ENCODE measurements around the gene DNASE1L2.

DNASE1L2 gene

GRCh38 chr16:2204416-2205103 is 31.7 kb upstream of the DNASE1L2 start:
- ATAC-seq, result no peak

DNA sequence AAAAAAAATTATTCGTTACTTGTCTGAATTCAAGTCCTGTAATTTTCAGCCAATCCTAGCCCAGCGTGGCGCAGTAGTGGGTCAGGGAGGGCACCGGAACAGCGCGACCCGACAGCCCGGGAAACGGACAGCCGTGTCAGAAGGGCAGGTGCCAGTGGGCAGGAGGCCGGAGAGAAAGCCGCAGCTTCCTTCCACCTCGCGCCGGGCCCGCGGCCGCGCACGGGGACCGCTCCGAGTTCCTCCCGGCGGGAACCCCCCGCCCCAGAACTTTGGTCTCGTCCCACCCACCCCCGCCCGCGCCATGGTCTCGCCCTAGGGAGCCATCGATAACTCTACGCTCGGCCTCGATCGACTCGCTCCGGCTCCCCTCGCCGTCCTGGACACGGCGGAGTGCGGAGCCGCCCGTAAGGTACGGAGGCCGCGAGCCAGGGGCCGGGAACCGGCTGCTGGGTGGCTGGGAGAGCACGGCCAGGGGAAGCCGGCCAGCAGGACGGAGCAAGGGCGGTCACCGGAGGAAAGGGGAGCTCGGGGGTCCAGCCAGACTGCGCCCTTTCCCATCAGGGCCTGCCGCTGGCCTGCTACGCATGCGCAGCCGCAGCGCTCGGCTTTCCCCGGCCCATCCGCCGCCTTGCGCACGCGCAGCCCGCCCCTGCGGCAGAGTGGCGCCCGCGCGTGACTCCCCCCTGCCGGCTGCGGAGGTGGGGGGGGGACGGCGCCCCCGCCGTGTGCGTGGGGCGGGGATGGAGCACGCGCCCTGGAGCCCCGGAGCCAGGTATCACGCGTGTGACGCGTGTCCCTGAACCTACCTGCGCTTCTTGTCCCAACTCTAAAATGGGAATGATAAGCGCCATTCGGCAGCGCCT is 30.9 kb upstream of the DNASE1L2 start, which contains the start of gene MLST8:
MLST8 (plus strand) TSS at position 351 of the 863 bp plus-strand sequence. CDS start 632 bp downstream, outside the sequence.
- ATAC-seq, result peak; percentile 74 to 77

DNA sequence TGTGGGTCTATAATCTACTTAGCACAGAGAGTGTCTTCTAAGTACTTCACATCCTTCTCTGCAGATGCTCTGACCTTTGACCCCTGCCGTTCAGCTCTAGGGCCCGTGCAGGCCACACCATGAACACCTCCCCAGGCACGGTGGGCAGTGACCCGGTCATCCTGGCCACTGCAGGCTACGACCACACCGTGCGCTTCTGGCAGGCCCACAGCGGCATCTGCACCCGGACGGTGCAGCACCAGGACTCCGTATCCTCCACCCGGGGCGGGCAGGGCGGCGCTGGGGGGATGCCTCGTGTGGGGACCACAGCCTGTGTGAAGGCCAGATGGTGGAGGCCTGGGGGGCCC is 30.3 kb upstream of the DNASE1L2 start:
- ATAC-seq, result no peak

GRCh38 chr16:2206420-2206779 is 29.8 kb upstream of the DNASE1L2 start:
- ATAC-seq, result no peak

GRCh38 chr16:2206780-2207433 is 29.3 kb upstream of the DNASE1L2 start:
- no peak for ATAC-seq

GRCh38 chr16:2207872-2208271 is 28.4 kb upstream of the DNASE1L2 start:
- ATAC-seq, result no peak

DNA sequence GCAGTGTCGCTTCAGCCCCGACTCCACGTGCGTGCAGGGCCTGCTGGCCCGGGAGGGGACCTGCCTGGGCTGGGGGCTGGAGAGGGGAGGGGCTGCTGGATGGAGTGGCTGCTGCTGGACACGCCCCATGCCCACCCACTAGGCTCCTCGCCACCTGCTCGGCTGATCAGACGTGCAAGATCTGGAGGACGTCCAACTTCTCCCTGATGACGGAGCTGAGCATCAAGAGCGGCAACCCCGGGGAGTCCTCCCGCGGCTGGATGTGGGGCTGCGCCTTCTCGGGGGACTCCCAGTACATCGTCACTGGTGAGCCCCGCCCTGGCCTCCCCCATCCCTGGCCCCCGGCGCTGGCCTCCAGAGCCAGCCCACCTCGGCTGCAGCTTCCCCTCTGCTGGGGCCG is 27.9 kb upstream of the DNASE1L2 start:
- no peak for ATAC-seq

GRCh38 chr16:2208772-2209171 is 27.5 kb upstream of the DNASE1L2 start:
- ATAC-seq, result no peak

GRCh38 chr16:2209258-2210008 is 26.8 kb upstream of the DNASE1L2 start:
- ATAC-seq, result no peak

- no peak for ATAC-seq
Observed at GRCh38 chr16:2210009-2210332, 26.3 kb upstream of the DNASE1L2 start.

DNA sequence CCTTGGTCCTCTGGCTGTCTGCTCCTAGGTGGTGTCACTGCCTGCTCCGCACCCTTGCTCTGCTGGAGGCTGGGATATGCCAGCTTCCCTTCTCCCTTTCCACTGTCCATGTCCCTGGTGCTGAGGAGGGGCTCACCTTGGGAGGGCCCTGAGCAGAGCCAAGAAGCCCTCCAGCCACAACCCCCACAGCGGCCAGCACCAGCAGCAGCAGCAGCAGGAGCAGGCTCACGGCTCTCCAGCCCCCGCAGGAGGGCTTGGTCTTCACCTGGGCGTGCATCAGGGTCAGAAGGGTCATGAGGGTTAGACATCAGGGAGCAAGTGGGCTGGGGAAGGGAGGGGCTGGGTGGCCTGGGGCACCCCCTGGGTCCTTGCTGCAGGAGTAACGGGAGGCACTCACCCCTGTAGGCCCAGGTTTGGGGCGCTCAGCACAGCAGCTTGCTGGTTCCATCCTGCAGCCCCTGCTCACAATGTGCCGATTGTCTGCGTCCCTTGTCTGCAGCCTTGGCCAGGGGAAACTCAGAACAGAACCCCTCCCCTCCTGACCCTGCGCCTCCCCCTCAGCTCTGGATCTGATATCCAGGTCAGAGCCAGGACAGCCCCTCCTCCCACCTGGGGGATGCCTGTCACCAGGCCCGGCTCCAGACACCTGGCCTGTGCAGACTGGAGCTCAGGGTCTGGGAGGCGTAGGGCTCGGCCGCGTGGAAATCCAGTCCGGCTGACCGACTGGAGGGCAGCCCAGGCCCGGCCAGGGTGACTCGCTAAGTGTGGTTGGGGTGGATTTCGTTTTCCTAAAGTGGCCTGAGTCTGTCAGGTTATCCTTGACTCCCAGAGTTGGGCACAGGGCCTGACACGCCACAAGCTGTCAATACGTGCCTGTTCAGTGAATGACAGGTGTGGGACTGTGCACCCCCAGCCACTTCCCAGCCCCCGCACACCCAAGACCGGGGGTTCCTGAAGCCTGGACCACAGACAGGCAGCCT is 25.6 kb upstream of the DNASE1L2 start, which contains the start of gene BRICD5:
BRICD5 (minus strand) TSS at position 478 of the 980 bp plus-strand sequence; CDS start at position 448, 30 bp downstream.
- ATAC-seq, result no peak

DNA sequence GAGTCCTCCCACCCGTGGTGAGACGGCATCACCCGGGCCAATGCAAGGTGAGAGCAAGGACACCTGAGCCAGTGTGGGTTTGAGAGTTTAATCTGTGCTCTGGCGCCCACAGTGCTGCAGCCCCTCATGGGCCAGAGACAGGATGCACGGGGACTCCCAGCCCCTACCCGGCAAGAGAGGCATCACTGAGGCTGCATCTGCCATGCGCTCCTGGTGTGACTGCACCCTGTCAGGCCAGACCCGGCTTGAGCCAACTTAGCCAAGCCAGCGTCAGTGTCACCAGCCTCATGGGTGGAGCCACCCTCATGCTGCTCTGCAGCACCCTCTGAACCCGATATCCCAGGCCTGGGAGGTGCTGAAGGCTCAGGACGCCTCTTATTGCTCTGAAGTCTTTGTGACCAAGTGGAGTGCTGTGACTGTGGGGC is 24.3 kb upstream of the DNASE1L2 start:
- ATAC-seq, result no peak

DNA sequence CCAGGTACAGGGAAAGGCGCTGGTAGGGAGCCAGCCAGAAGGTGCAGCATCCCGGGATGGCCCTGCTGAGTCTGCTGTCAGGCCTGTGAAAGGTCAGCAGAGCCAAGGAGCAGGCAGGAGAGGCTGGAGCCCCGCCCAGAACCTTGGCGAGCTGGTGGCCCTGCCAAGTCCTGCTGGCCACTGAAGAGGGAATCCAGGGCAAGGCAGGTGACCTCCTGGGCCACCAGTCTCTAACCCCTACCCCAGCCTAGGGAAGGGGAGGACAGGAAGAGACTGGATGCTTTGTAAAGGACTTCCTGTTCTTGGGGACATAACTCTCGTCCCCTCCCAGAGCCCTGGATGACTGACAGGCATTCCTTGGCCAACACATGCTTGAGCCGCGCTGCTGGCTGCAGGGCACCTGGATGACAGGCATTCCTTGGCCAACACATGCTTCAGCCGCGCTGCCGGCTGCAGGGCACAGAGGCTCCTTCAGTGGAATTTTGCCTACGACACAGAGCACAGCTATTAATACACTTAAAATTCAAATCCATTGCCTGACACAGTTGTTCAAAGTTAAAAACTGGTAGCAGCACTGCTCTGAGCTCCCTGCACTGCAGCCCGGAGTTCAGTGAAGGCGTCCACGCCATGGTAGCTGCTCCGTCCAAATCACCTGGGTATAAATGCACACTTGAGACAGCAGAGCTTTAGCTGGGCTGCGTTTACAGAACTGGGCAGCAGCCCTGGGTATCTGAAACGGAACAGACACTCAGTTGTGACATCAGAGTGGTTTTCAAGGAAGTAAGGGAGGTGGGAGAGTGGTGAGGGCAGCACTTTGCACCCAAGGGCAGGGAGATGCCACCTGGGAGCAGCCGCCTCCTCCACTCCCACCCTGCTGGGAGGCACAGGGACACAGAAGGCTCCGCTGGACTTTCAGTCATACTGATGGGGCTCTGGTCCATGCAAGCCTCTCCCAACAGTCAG is 23.6 kb upstream of the DNASE1L2 start:
- ATAC-seq, result no peak

- ATAC-seq, result peak in 1 of 2 donors; percentile 1
Observed at GRCh38 chr16:2213817-2214718, 22.2 kb upstream of the DNASE1L2 start.

DNA sequence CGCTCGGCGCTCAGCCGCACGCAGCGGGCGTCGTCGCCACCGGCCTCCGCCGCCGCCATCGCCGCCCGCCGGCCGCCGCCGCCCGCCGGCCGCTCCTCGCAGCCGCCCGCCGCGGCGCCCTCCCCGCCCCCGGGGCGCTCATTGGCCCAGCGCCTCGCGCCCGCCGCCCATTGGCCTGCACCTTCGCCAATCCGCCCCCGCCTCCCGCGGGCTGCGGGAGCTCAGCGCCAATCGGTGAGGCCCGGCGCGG is 21.6 kb upstream of the DNASE1L2 start, which contains the start of gene PGP:
PGP (minus strand) TSS at position 122 of the 250 bp plus-strand sequence; CDS start at position 59, 63 bp downstream.
- peak in 1 of 2 donors; percentile 93 for ATAC-seq

- ATAC-seq, result no peak
Observed at GRCh38 chr16:2216330-2216729, 19.9 kb upstream of the DNASE1L2 start.

DNA sequence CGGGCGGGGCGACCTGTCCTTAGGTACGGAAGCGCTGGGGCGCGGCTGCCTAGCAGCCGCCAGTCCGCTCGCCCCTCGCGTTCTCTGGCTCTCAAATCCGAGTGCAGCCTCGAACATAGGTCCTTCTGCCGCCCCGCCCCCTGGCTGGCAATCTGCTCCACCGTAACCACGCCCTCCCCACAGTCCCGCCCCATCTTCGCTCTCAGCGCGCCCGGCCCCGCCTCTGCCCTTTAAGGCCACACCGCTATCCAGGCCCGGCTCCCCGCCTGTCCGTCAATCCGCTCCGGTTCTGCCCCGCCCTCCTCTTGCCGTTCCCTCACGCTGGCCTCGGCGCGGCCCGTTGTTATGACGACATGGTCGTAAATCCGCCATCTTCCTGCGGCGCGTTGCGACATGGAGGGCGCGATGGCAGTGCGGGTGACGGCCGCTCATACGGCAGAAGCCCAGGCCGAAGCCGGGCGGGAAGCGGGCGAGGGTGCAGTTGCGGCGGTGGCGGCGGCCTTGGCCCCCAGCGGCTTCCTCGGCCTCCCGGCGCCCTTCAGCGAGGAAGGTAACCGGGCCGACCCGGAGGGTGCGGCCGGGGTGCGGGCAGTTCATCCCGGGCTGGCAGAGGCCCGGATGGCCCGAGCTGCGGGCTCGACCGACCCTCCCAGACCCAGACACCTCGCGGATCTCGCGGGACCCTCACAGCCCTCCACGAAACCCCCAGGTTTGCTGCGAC is 12.9 kb upstream of the DNASE1L2 start, which contains the start of gene E4F1:
E4F1 (plus strand) TSS at position 371 of the 721 bp plus-strand sequence; CDS start at position 394, 23 bp downstream.
- peak; percentile 98 for ATAC-seq

DNA sequence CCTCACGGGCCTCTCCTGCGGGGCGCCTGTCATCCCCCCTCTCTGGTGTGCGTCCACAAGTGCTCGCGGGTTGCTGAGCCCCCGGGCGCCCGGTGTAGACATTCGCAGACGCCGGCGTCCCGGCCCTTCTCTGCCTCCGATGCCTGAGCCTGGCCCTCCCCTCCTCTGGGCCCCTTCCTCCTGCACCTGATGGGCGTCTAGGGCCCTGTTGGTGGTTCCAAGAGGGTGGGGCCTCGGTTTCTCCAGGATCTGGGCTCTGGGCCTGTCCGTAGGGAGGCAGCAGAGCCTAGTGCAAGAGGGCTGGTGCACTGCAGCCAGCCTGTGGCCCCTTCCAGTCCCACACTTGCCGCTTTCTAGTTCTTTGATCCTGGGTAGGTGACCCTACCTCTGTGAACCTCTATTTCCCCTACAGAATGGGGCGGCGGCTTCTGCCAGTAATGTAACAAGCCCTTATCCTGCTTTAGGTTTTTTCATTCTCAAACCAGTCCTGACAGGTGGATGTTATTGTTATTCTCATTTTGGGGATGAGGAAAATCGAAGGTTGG is 12.2 kb upstream of the DNASE1L2 start:
- peak; percentile 8 to 21 for ATAC-seq

Data from activated CD4-positive, CD25-positive, alpha-beta regulatory T cell treated with anti-CD3 and anti-CD28 coated beads, Interleukin-2, amount 50 U/mL, for 24 hours (primary cell).